HCT116 (cell line): Measurements from ENCODE around the gene CD300LD. TPM values are rescaled to one million over a fixed set of nuclear protein-coding genes. Genes with fewer than 3 reads are reported as not detected.

Experiments used
- ATAC-seq: fragments of 200-7000 bp; cut with Tn5 transposase; 2 replicates; pipeline ENCODE4 v1.9.1; 2020; ENCODE audit warnings: mild to moderate bottlenecking, moderate library complexity
- BruUV-seq: library from RNA; stranded (reverse); fragments of 400-500 nt; replicated peaks from 2 replicates; lab custom pipeline; 2021; lab: Mats Ljungman, UMichigan
- CTCF ChIA-PET: fragments of 300-600 bp; sonication (Branson Sonifier 250); formaldehyde crosslinking; loops from one replicate; lab custom pipeline; 2021; ENCODE audit warnings: antibody characterized with exemption; lab: Charles Lee
- POLR2A ChIA-PET: fragments of 300-600, 350-600 bp; sonication (Branson Sonifier 250); formaldehyde crosslinking; loops from one replicate; lab custom pipeline; 2021; ENCODE audit warnings: antibody characterized with exemption; lab: Charles Lee
- RAD21 ChIA-PET, 2 experiments: fragments of 300-600 bp; sonication (Branson Sonifier 250); formaldehyde crosslinking; loops; one replicate each; lab custom pipeline; 2023; ENCODE audit warnings: low total read pairs in 2 of 2; ENCODE audit not compliant: uncharacterized antibody in 2 of 2, unreplicated experiment in 2 of 2, low non-redundant PET in 1 of 2; lab: Charles Lee
- DNase-seq: peaks from one replicate; pipeline ENCODE4 v3.0.0-alpha.2; 2010; ENCODE audit warnings: low read depth, low spot score
- H2AFZ ChIP-seq: fragments of 200-600 bp; shearing (Covaris generic), sonication (generic); 2 replicates; pipeline ENCODE4 v1.6.1; 2017; ENCODE audit warnings: low read depth, mixed run types, mixed read lengths, antibody characterized with exemption, low read length; ENCODE audit not compliant: poor library complexity, severe bottlenecking
- H3K27ac ChIP-seq: 2 replicates; pipeline ENCODE4 v1.5.1; 2012; ENCODE audit warnings: low read depth, low read length
- H3K27me3 ChIP-seq: fragments of 200-600 bp; sonication (generic); 2 replicates; pipeline ENCODE4 v1.6.1; 2016; ENCODE audit warnings: mixed run types, low read length, mixed read lengths; ENCODE audit not compliant: insufficient read depth
- H3K36me3 ChIP-seq, 2 experiments: fragments of 200-500 bp in 1 of 2; fragments of 200-600 bp in 1 of 2; sonication (Bioruptor generic) in 1 of 2; sonication (generic) in 1 of 2; 2 replicates each; pipeline versions ENCODE4 v1.5.1 to v1.6.1; 2014 to 2016; ENCODE audit warnings: low read length in 2 of 2, inconsistent platforms in 1 of 2, mixed read lengths in 1 of 2, mixed run types in 1 of 2; ENCODE audit not compliant: insufficient read depth in 2 of 2, control insufficient read depth in 1 of 2
- H3K4me1 ChIP-seq, 2 experiments: fragments of 200-600 bp in 1 of 2; sonication (generic) in 1 of 2; 2 replicates each; pipeline versions ENCODE4 v1.5.1 to v1.6.1; 2012 to 2017; ENCODE audit warnings: low read length in 2 of 2, inconsistent platforms in 1 of 2, mild to moderate bottlenecking in 1 of 2, mixed read lengths in 1 of 2, mixed run types in 1 of 2, moderate library complexity in 1 of 2; ENCODE audit not compliant: insufficient read depth in 2 of 2, control insufficient read depth in 1 of 2
- H3K4me2 ChIP-seq: fragments of 200-600 bp; sonication (generic); 2 replicates; pipeline ENCODE4 v1.6.1; 2017; ENCODE audit warnings: mixed run types, low read length, mixed read lengths
- H3K4me3 ChIP-seq, 2 experiments: fragments of 200-600 bp in 1 of 2; sonication (generic) in 1 of 2; replicated peaks in 1 of 2; 2 replicates each; pipeline ENCODE4 v1.5.1; 2011 to 2016; ENCODE audit warnings: low read length in 2 of 2, control low read depth in 1 of 2, low read depth in 1 of 2, mild to moderate bottlenecking in 1 of 2, mixed read lengths in 1 of 2, mixed run types in 1 of 2
- H3K79me2 ChIP-seq: fragments of 200-600 bp; sonication (generic); 2 replicates; pipeline ENCODE4 v1.6.1; 2017; ENCODE audit warnings: mild to moderate bottlenecking, mixed run types, low read length, moderate library complexity, mixed read lengths; ENCODE audit not compliant: insufficient read depth
- H3K9ac ChIP-seq: fragments of 200-600 bp; sonication (generic); 2 replicates; pipeline ENCODE4 v1.6.1; 2016; ENCODE audit warnings: low read length, mixed read lengths
- H3K9me2 ChIP-seq: fragments of 200-600 bp; sonication (generic), shearing (Covaris generic); 2 replicates; pipeline ENCODE4 v1.6.1; 2017; ENCODE audit warnings: mixed run types, mild to moderate bottlenecking, moderate library complexity; ENCODE audit not compliant: insufficient read depth
- H3K9me3 ChIP-seq, 2 experiments: fragments of 200-500 bp in 1 of 2; fragments of 200-600 bp in 1 of 2; sonication (Bioruptor generic) in 1 of 2; sonication (generic) in 1 of 2; 2 replicates each; pipeline ENCODE4 v1.6.1; 2014 to 2017; ENCODE audit warnings: low read length in 2 of 2, mixed read lengths in 2 of 2, inconsistent platforms in 1 of 2, low read depth in 1 of 2, mild to moderate bottlenecking in 1 of 2, mixed run types in 1 of 2, moderate library complexity in 1 of 2; ENCODE audit not compliant: control insufficient read depth in 1 of 2, insufficient read depth in 1 of 2
- H4K20me1 ChIP-seq: fragments of 200-600 bp; sonication (generic), shearing (Covaris generic); 2 replicates; pipeline ENCODE4 v1.6.1; 2017; ENCODE audit warnings: mixed run types, mild to moderate bottlenecking, moderate library complexity; ENCODE audit not compliant: insufficient read depth
- ATF3 ChIP-seq: IDR thresholded peaks from 2 replicates; pipeline ENCODE4 v1.6.1; 2012
- CBX3 ChIP-seq: IDR thresholded peaks from 2 replicates; pipeline ENCODE4 v1.6.1; 2012; ENCODE audit warnings: low read depth
- CEBPB ChIP-seq: IDR thresholded peaks from 2 replicates; pipeline ENCODE4 v1.6.1; 2012; ENCODE audit warnings: low read depth
- ELF1 ChIP-seq: IDR thresholded peaks from 2 replicates; pipeline ENCODE4 v1.6.1; 2012; ENCODE audit warnings: low read depth, borderline replicate concordance
- EZH2 ChIP-seq: fragments of 200-600 bp; sonication (generic); IDR thresholded peaks from 2 replicates; pipeline ENCODE4 v1.6.1; 2017; ENCODE audit warnings: antibody characterized with exemption, mixed run types
- EZH2phosphoT487 ChIP-seq: fragments of 200-600 bp; IDR thresholded peaks from 2 replicates; pipeline ENCODE4 v1.6.1; 2018; ENCODE audit warnings: antibody characterized with exemption, borderline replicate concordance
- MAX ChIP-seq: IDR thresholded peaks from 2 replicates; pipeline ENCODE4 v1.6.1; 2012
- POLR2A ChIP-seq: IDR thresholded peaks from 2 replicates; pipeline ENCODE4 v1.7.0; 2011; ENCODE audit warnings: borderline replicate concordance; ENCODE audit not compliant: insufficient read depth, insufficient read length; ENCODE audit errors: extremely low read depth
- RAD21 ChIP-seq: IDR thresholded peaks from 2 replicates; pipeline ENCODE4 v1.6.1; 2012; ENCODE audit warnings: low read depth, mild to moderate bottlenecking
- SIN3A ChIP-seq: IDR thresholded peaks from 2 replicates; pipeline ENCODE4 v1.6.1; 2012; ENCODE audit warnings: low read depth
- SRF ChIP-seq: IDR thresholded peaks from 2 replicates; pipeline ENCODE4 v1.6.1; 2012; ENCODE audit warnings: low read depth
- ZBTB33 ChIP-seq: IDR thresholded peaks from 2 replicates; pipeline ENCODE4 v1.6.1; 2011; ENCODE audit warnings: mild to moderate bottlenecking, low read length, moderate library complexity; ENCODE audit not compliant: insufficient replicate concordance; ENCODE audit errors: extremely low read depth
- ZNF274 ChIP-seq: fragments of 200-500 bp; sonication (Bioruptor generic); IDR thresholded peaks from 2 replicates; pipeline ENCODE4 v1.6.1; 2014; ENCODE audit warnings: mild to moderate bottlenecking, low read depth, low read length, inconsistent platforms
- intact Hi-C: fragments of 100-400 bp; cut with micrococcal nuclease; formaldehyde crosslinking; loops from 2 replicates; pipeline ENCODE4 v1.10.0; 2022
- total RNA-seq: library from RNA; stranded (reverse); gene quantifications from one replicate; pipeline ENCODE4 v1.2.1, GENCODE V29; 2021; ENCODE audit not compliant: unreplicated experiment

CD300LD gene
- total RNA-seq, 1 experiment from 2014 or later, result not detected

GRCh38 chr17:74604761-74605160 lies 12.7 kb upstream of the CD300LD start:
- Histone ChIP-seq H3K27ac (no peak overlapping the region), H3K4me2 (no peak overlapping the region), H3K79me2 (no peaks in the 10 kb centered on the region), H4K20me1 (no peaks in the 10 kb centered on the region), H3K4me3 (no peak overlapping the region), H3K9me2 (no peaks in the 10 kb centered on the region), H3K4me1 (peaks cover 0 to 8% of the 10 kb centered on the region in 2 experiments; a peak in 1 of 4 replicates), H3K9ac (no peak overlapping the region), H2AFZ (no peak overlapping the region), H3K27me3 (peaks cover 65% of the 10 kb centered on the region), H3K9me3 (no peaks in the 10 kb centered on the region), H3K36me3 (no peaks in the 10 kb centered on the region)
- RAD21 ChIA-PET, result no interaction called here
- TF ChIP-seq ZNF274 (no peak), ELF1 (no peak)
- CTCF ChIA-PET, result interaction anchor here (1.4 to 3.1 kb wide), 4 partner anchors 39 to 237 kb away, joined by 4 to 20 read pairs (median 10); partner anchors contain the start of gene GPR142
- intact Hi-C loops, result loop anchor here (10.0 kb wide), 1 partner anchor 300 kb away; no protein-coding TSS in a partner anchor
- no peak for DNase-seq
- no TSS peak for BruUV-seq
- POLR2A ChIA-PET, result interaction anchor here (1.0 kb wide), 1 partner anchor 14 kb away, joined by 3 read pairs; no protein-coding TSS in a partner anchor
- no peak for ATAC-seq

DNA sequence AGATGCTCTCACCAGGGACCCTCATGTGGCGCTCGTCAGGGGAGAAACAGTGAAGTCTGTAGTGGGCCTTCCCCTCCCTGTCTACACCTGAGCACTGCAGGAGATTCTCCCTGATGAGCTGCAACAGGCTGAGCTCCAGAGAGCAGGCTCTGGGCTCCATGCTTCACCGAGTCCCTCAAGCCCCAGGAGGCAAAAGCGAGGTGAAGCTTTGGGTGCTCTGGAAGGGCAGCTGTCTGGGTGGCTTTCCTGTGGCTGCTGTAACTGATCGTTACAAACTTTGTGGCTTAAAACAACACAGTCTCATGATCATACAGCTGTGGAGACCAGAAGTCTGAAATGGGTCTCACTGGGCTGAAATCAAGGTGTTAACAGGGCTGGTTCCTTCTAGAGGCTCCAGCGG lies 12.1 kb upstream of the CD300LD start:
- Histone ChIP-seq H4K20me1 (no peaks in the 10 kb centered on the region), H3K4me2 (no peak overlapping the region), H2AFZ (no peak overlapping the region), H3K4me1 (peaks cover 0 to 8% of the 10 kb centered on the region in 2 experiments; a peak in 1 of 4 replicates), H3K4me3 (no peak overlapping the region), H3K9ac (no peak overlapping the region), H3K27me3 (peaks cover 67% of the 10 kb centered on the region), H3K9me3 (no peaks in the 10 kb centered on the region), H3K79me2 (no peaks in the 10 kb centered on the region), H3K9me2 (no peaks in the 10 kb centered on the region), H3K27ac (no peak overlapping the region), H3K36me3 (no peaks in the 10 kb centered on the region)
- ATAC-seq (no peak), DNase-seq (no peak)
- ChIA-PET CTCF (interaction anchor here (0.9 to 3.1 kb wide), 7 partner anchors 10 to 236 kb away, joined by 3 to 20 read pairs (median 4); partner anchors contain the start of gene GPR142), POLR2A (interaction anchor here (0.6 kb wide), 1 partner anchor 12 kb away, joined by 3 read pairs; no protein-coding TSS in a partner anchor), RAD21 (no interaction called here)
- intact Hi-C loops, result loop anchor here (10.0 kb wide), 1 partner anchor 299 kb away; no protein-coding TSS in a partner anchor
- BruUV-seq, result no TSS peak
- TF ChIP-seq EZH2 (no peak), RAD21 (no peak), ATF3 (no peak), POLR2A (no peak), ZBTB33 (no peak), SIN3A (no peak), SRF (no peak), CBX3 (no peak), MAX (no peak), CEBPB (no peak), EZH2phosphoT487 (no peak), ELF1 (no peak)
